Anterior cingulate cortex (tissue), 58 donors: Measurements from ENCODE around the gene DACH1.

ENCODE experiments used
- DNase-seq, 58 donors: peaks; one replicate each; lab custom pipeline; 2025; lab: John Stamatoyannopoulos, UW

DACH1 gene

GRCh38 chr13:71718931-71719330 lies 148.1 kb downstream of the DACH1 start:
- DNase-seq: no peak

GRCh38 chr13:71714802-71715375 lies 152.1 kb downstream of the DACH1 start:
- no peak for DNase-seq

GRCh38 chr13:71712988-71713653 lies 153.9 kb downstream of the DACH1 start:
- no peak for DNase-seq

DNA sequence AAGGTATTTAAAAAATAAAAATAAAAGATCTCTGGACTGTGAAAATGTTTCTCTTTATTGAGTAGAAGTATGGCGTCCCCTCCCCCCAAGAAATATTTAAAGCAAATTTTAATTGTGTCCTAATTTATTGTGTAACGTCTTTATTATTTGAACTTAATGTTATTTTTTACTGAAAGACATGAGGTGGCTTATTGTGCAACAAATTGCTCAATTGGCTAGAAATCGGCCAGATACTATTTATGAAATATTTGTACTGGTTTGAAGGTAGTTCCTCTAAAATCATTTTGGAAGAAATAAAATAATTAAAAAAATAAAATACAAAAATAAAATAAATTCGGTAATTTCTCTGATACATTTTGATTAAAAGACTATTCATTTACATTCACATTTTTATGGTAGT lies 162.3 kb downstream of the DACH1 start:
- no peak for DNase-seq

DNA sequence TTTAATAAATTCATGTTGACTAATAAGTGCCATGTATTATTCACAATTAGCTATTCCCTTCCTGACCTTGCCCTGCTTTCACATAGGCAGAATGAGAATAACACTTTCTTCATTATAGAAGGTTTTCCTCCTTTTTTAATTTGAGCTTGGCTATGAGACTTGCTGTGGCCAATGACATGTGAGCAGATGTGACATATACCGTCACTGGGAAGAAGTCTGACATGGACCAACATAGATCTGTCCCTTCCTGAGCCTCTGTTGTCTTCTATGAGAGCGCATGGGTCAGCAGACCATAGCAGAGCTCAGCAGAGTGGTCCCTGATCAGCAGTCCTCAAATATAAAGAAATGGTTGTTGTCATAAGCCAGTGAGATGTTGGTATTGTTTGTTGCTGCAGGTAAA lies 163.9 kb downstream of the DACH1 start:
- DNase-seq: no peak

DNA sequence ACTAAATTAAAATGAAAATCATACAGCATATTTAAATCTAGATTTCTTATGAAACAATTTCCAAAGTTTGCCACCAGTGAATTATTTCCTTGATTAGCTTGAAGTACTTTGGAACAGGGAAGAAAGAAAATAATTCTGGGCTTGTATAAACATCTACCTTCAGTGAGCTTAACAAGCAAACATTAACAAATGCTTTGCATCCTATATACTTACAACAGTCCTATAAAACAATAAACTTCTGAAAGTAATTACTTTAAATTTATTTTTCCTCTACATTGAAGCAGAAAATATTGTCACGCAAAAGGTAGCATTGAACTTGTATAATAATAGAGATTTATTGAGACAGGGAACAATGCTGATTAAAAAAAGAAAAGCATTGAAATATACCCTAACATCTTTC lies 164.8 kb downstream of the DACH1 start:
- DNase-seq: no peak

DNA sequence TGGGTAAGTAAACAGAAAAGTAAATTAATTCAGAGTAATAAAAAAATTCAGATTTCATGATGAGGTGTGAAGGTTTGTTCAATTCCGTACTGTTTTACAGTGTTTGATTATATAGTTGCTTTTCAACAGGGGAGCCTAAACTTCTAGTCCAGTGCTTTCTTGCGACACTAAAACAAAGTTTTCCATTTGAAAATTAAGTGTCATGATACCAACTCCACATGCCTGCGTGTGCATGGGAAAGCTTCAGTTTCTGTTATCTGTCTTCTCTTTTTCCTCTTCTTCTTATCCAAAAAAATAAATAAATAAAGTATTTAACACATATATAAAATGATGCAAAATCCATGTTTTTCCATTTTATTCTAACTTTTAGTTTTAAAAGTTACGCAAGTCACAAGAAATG lies 165.3 kb downstream of the DACH1 start:
- no peak for DNase-seq

DNA sequence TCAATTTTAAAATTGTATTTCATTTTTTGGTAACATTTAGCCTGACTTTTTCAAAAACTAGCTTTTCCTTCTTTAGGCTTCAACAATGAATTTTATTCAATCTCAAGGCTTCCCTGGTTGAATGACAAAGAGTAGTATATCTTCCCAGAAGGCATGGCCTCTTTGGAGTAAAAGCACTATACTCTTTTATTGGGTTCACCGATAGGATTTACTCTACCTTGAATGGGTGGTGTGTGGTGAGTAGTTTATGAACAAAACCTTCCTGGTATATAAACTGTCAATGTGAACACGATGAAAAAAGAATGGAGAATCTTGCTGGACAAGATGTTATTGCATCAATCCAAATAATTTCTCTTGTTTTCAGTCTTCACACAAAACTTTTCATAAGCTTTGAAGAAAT lies 167.7 kb downstream of the DACH1 start:
- no peak for DNase-seq

GRCh38 chr13:71695662-71696061 lies 171.3 kb downstream of the DACH1 start:
- DNase-seq: no peak

- no peak for DNase-seq
These were observed 181.9 kb downstream of the DACH1 start for GRCh38 chr13:71685072-71685471.

DNA sequence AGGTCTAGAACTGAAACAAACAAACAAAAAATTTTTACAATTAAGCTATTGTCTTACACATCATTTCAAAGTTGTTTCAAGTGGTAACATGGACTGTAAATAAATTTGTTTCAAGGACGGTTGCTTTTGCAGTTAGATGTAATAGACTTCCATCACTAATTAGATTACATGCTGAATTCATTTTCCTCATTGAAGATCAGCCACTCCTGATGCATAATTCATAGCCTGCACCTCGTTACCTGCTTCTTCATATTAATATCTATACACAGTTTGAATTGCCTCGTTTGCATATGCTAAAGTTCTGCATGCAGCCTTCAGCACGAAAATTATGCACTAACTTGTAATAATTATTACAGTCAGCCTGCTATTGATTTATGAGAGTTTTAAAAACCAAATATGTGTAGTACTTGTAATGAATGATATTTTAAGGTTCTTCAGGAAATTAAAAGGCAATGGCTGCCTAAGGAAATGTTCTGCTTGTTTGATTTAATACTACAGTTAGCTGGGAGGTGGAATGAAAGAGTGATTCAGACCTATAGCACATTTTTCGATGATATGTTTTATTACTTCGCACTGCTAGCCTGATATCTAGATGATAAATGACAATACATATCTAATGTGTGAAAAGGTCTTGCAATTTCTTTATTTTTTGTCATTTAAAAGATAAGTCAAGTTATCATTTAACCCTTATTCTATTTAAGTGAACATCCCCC lies 184.9 kb downstream of the DACH1 start:
- no peak for DNase-seq

- DNase-seq: no peak
These were observed 189.9 kb downstream of the DACH1 start for GRCh38 chr13:71677124-71677523.

DNA sequence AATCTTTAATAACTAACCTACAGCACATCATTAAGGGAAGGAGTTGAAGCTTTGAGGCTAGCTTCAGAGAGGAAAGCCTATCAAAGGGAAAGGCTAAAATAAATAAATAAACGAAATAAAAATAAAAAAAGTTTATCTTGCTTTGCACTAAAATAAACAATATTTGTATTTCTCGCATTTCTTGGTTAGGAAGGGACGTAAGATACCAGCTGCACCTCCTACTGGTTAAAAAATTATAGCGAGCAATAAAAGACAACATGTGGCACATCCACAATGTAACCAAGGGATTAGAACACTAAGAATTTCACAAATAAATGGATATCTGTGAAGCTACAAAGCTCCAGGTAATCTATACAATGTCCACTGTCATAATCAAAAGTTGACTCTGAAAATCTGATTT lies 194.5 kb downstream of the DACH1 start:
- no peak for DNase-seq

DNA sequence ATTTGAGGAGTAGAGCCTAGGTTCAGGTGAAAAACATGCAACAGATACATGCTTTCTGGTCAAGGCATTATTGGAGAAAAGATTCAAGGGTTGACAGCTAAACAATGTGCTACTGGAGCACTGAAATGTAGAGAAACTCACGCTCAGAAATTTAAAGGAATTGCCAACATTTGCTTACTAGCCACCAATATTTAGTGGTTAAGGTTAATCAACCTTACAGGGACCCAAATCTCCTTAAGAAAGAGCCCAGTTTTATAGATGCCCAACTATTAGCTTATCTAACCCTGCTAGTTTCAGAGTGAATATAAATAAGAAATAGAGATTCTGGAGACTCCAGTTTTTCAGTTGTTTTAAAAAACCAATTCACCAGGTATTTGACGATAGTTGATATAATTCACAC lies 203.6 kb downstream of the DACH1 start:
- DNase-seq: no peak

GRCh38 chr13:71661921-71662320 lies 205.1 kb downstream of the DACH1 start:
- DNase-seq: no peak

GRCh38 chr13:71659404-71659803 lies 207.6 kb downstream of the DACH1 start:
- no peak for DNase-seq

- no peak for DNase-seq
These were observed 221.5 kb downstream of the DACH1 start for GRCh38 chr13:71645467-71645866.

GRCh38 chr13:71644579-71644978 lies 222.4 kb downstream of the DACH1 start:
- DNase-seq: no peak

- DNase-seq: no peak
These were observed 223.6 kb downstream of the DACH1 start for GRCh38 chr13:71643448-71643860.

DNA sequence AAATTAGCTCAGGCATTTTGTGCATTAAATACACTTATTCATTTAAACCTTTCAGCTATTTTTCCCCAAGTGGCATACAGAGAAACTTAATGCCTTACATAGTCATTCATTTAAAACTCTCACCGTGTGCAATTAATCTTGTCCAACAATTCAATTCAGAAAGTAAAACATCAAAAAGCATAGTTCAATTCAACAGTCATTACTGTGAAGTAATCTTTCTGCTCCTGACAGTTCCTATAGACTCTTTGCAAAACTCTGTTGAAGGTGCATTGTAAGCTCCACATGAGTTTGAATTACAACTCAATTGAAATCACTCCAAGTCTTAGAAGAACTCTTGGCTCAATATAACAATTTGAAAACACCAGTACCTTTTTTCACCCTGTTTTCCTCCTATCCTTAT lies 228.3 kb downstream of the DACH1 start:
- no peak for DNase-seq

DNA sequence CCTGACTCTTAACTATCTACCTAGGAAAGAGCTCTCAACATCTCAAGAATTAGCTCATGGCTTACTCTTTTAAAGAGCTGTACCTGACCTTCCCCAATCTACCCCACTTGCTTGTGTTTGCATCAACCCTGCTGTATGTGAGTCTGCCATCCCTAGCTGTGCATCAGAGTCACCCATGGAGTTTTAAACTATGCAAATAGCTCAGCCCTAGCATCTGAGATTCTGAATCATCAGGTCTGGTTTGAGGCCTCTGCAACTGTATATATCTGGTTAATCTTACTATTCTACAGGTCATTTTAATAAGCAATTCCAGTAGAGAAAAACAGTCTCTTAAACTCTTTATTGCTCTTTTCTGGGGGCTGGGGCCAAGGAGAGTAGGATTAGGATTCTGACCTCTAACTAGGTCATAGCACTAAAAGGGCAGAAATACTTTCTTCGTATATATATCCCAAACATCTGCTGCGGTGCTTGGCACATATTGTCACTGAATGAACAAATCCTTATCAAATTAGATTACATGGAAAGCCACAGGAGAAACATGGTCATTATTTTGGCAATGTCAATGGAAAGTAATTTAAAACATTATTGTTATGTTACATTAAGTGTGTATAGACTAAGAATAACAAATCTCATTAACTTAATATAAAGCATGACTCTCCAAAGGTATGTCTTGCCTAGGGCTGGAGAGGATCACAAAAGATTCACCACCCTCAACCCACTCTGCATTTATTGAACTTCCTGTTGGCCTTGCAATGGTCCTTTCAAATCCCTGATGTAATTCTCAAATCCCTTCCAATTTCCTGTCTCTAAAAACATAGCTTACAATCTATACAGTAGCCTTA lies 232.2 kb downstream of the DACH1 start:
- no peak for DNase-seq
